ENCODE measurements around the gene ULK1.

The ULK1 gene

GRCh38 chr12:131894981-131895639, 688 bp downstream of the ULK1 start:
- ChIA-PET POLR2A (interaction anchor here (1.0 kb wide), 1 partner anchor 9 kb away, joined by 4 read pairs; no protein-coding TSS in a partner anchor), CTCF (no interaction called here)
- no peak for TF ChIP-seq CTCF (IDR thresholded peaks at IDR 0.05; ENCODE audit: insufficient read depth, low read length, missing control alignments)
- no peak for DNase-seq (ENCODE audit: low read depth, low spot score)
- peak overlapping the region; percentile 68 for H3K4me3 ChIP-seq (ENCODE audit: low read depth, low read length)

- POLR2A ChIA-PET: interaction anchor here (1.0 to 1.2 kb wide), 2 partner anchors 9 to 23 kb away, joined by 4 to 6 read pairs; no protein-coding TSS in a partner anchor
- peak overlapping the region; percentile 68 for H3K4me3 ChIP-seq (ENCODE audit: low read depth, low read length)
- no peak for DNase-seq (ENCODE audit: low read depth, low spot score)
- no peak for TF ChIP-seq CTCF (IDR thresholded peaks at IDR 0.05; ENCODE audit: insufficient read depth, low read length, missing control alignments)
- CTCF ChIA-PET: no interaction called here
Observed at GRCh38 chr12:131895640-131896079, 1.2 kb downstream of the ULK1 start.

GRCh38 chr12:131896080-131896810, 1.8 kb downstream of the ULK1 start:
- peak overlapping the region; percentile 68 for H3K4me3 ChIP-seq (ENCODE audit: low read depth, low read length)
- DNase-seq (ENCODE audit: low read depth, low spot score): peak; percentile 40
- ChIA-PET POLR2A (interaction anchor here (0.6 to 1.2 kb wide), 5 partner anchors 8 to 67 kb away, joined by 3 to 6 read pairs (median 3); no protein-coding TSS in a partner anchor), CTCF (no interaction called here)
- no peak for TF ChIP-seq CTCF (IDR thresholded peaks at IDR 0.05; ENCODE audit: insufficient read depth, low read length, missing control alignments)

- CTCF ChIA-PET: no interaction called here
- H3K4me3 ChIP-seq (ENCODE audit: low read depth, low read length): peak overlapping the region; percentile 68
- POLR2A ChIA-PET: interaction anchor here (0.6 to 1.2 kb wide), 4 partner anchors 25 to 68 kb away, joined by 3 to 6 read pairs (median 3); no protein-coding TSS in a partner anchor
- TF ChIP-seq CTCF (IDR thresholded peaks at IDR 0.05; ENCODE audit: insufficient read depth, low read length, missing control alignments): no peak
- DNase-seq (ENCODE audit: low read depth, low spot score): peak; percentile 37
Observed at GRCh38 chr12:131896811-131897270, 2.4 kb downstream of the ULK1 start.

- POLR2A ChIA-PET: interaction anchor here (0.9 kb wide), 1 partner anchor 32 kb away, joined by 3 read pairs; no protein-coding TSS in a partner anchor
- no peak overlapping the region; the same call in 1 of the 2 replicates for H3K4me3 ChIP-seq (ENCODE audit: low read depth, low read length)
Observed at GRCh38 chr12:131897276-131897675, 2.9 kb downstream of the ULK1 start.

More at GRCh38 chr12:131897276-131897675, 2.9 kb downstream of the ULK1 start:
- CTCF ChIA-PET: interaction anchor here (1.7 kb wide), 1 partner anchor 15 kb away, joined by 3 read pairs; no protein-coding TSS in a partner anchor
- DNase-seq (ENCODE audit: low read depth, low spot score): no peak
- no peak for TF ChIP-seq CTCF (IDR thresholded peaks at IDR 0.05; ENCODE audit: insufficient read depth, low read length, missing control alignments)
